Measurements from ENCODE around the gene ZNF878.
"Not testable (repeated sequence)": the region's sequence is repeated elsewhere in the genome, so short reads cannot be mapped to it uniquely, and the experiment has no call there.

The ZNF878 gene

DNA sequence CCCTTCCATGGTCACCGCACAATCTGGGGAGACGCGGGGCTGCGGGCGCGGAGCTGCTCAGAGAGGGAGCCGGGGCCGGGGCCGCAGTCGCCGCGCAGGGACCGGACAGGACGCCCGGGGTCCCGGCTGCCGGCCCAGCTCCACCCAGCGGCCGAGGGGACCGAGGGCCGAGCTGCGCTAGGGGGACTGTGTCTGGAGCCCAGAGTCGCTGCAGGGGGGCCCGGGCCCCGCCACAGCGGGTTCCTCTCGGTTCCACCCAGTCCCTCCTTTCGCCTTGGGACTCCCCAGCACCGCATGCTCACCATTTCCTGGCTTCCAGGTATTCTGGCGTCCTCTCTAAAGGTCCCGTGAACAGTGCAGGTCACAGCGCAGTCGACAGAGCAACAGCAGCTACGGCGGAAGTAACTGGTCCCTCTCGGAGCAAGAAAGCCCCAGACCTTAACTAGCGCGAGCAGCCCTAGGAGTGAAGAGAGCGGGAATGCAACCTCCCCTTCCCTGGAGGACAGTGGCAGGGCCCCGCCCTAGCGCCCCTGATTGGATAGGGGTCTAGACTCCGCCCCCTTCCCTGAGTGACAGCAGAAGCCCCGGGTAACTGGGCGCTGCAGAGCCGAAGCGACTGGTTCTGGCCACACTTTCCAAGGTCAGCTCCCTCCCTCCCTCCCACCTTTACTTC lies at the start of gene ZNF878:
TSS of gene ZNF878 (minus strand) at position 465 of the 673 bp plus-strand sequence. CDS start at position 305, 160 bp downstream.
- peak in 57 of 58 donors; percentile 6 to 89 (median 71) for DNase-seq

DNA sequence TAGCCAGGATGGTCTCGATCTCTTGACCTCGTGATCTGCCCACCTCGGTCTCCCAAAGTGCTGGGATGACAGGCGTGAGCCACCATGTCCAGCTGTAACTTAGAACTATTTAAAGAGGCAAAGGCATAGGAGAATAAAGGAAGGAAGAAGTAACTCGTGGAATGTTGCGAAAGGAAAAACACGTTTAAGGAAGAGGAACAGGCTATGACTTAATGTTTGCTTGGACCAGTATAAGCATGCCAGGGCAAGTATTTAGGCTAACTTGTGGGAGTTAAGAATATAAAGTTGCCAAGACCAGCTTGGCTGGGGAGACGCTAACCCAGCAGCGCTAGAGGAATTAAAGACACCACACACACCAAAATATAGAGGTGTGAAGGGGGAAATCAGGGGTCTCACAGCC lies 45.3 kb upstream of the ZNF878 start:
- DNase-seq, result no peak

DNA sequence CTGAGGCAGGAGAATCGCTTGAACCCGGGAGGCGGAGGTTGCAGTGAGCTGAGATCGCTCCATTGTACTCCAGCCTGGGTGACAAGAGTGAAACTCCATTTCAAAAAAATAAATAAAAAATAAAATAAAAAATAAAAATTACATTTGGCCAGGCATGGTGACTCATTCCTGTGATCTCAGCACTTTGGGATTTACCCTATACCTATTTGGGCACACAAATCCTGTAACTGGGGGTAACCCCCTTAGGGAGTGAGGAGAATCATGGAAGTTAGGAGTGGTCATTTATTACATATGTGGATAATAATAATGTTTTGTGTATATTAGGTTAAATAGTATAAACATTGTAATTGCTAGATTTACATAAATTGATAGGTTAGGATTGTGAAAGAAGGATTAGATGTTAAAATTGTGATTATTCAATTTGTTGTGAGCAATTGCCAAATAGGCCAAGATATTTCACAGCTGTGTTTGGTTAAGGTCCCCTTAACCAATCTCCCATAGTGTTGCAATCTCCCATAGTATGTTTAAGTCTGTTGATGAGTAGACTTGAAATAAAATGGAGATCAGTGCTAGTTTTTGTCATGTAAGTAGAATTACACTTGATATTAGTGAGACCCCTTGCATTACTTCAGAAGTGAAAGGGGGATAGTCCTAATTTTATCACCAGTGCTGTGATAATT lies 42.5 kb upstream of the ZNF878 start:
- no peak for DNase-seq

DNA sequence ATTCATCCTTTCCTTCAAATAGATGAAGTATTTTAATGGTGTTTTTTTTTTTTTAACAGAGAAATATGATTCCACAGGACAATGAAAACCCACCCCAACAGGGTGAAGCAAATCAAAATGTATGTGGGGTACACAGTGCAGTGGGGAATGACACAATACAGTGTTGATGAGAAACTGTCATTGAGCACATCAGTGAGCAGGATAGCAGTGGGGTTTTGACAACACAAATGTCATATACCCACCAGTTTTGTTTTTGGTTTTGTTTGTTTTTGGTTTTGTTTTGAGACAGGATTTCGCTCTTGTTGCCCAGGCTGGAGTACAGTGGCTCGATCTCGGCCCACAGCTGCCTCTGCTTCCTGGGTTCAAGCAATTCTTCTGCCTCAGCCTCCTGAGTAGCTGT lies 41.0 kb upstream of the ZNF878 start:
- DNase-seq, result no peak

DNA sequence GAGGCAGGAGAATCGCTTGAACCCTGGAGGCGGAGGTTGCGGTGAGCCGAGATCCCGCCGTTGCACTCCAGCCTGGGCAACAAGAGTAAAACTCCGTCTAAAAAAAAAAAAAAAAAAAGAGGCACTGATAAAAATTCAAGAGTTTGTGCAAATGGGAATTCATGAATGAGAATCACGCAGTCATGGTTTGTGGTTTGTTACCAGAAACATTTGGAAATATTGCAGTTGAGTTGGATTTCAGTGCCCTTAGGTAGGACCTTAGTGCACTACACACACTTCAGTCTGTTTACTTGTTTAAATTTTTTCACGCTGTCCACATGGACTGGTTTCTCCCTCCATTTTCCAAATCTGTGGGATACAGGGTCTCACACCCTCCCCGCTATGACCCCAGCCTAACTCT lies 40.2 kb upstream of the ZNF878 start:
- DNase-seq, result no peak

DNA sequence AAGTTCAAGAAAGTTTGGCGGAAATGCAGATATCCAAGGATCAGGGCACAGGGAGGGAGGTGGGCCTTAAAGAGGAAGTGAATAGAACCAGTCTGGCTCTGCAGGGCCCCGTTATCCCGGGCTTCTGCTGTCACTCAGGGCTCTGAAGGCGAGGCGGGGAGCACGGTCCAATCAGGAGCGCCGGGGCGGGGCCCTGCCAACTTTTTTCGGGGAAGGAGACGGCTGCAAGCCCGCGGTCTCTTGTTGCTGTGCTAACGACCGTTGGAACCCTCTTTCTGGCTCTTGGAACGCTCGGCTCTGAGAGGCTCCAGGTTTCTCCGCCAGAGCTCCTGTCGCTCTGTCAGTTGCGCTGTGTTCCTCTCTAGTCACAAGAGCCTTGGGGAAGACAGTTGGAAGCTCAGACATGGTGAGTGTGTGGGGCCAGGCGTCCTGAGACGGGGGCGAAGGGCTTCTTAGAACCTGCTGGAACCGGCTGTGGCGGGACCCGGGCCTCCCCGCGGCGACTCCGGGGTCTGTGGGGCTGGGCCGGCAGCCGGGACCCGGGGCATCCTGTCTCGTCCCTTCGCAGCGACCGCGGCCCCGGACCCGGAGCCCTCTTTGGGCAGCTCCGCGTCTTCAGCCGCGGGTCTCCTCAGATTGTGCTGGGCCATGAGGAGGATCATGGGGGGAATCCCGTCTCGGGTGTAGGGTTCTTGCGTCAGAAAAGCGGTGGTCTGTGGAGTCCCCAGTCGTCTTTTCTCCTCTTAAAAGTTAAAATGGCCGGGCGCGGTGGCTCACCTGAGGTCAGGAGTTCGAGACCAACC lies 39.5 kb upstream of the ZNF878 start:
- DNase-seq, result peak in 56 of 58 donors; percentile 2 to 78 (median 56)

DNA sequence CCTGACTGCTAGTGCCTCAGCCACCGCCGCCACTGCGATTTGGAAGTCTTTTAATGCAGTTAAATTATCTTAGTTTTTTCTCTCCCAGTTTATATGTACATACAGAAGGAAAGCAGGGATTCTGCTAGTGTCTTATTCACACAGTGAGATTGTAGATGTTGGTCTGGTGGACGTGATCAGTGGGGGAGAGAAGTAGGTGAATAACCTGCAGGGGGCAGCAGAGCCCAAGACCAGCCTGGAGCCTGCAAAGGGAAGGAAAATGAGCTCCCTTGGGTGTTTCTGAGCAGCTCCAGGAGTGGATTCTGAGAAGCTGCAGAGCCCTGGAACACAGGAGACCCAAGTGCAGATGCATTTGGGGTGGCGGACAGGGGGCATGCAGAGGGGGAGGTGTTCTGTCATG lies 38.0 kb upstream of the ZNF878 start:
- peak in 47 of 58 donors; percentile 1 to 62 (median 17) for DNase-seq

DNA sequence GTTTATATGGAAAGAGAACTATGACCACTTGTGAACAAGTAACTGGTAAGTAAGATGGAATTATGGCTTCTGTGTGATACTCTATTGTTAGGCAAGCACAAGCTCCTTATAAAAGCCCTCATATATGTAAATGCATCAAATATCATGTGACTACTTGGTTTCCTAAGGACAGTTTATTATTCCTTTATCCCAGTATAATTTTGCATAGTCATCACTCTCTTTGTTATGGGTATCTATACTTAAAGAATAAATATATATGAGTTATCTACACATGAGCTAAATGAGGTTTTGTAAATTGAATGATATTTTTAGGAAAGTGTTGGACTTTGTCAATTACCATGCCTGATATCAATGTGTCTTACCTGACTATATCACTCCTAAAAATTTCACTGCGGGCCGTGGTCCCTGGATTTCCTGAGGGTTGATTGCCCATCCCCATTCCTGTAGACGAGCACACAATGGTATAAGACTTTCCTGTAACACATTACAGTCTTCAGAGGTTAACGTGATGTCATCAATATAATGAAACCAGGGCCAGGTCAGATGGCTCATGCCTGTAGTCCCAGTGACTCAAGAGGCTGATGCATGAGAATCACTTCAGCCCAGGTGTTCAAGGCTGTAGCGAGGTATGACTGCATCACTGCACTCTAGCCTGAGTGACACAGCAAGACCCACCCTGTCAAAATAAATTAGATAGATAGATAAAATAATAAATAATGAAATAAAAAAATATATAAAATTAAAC lies 32.5 kb upstream of the ZNF878 start:
- no peak for DNase-seq

DNA sequence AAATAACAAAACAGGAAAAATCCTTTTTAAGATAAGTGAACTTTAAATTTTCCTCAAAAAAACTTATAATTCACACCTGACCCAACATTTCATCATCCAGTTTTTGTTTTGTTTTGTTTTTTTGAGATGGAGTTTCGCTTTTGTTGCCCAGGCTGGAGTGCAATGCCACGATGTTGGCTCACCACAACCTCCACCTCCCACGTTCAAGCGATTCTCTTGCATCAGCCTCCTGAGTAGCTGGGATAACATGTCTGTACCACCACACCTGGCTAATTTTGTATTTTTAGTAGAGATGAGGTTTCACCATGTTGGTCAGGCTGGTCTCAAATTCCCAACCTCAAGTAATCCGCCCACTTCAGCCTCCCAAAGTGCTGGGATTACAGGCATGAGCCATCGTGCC lies 30.6 kb upstream of the ZNF878 start:
- not testable (repeated sequence) for DNase-seq

DNA sequence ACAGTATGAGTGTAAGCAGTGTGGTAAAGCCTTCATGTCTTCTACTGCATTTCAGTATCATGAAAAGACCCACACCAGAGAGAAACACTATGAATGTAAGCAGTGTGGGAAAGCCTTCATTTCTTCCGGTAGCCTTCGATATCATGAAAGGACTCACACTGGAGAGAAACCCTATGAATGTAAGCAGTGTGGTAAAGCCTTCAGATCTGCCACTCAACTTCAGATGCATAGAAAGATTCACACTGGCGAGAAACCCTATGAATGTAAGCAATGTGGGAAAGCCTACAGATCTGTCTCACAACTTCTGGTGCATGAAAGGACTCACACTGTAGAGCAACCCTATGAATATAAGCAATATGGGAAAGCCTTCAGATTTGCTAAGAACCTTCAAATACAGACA lies 24.6 kb upstream of the ZNF878 start:
- DNase-seq, result no peak

DNA sequence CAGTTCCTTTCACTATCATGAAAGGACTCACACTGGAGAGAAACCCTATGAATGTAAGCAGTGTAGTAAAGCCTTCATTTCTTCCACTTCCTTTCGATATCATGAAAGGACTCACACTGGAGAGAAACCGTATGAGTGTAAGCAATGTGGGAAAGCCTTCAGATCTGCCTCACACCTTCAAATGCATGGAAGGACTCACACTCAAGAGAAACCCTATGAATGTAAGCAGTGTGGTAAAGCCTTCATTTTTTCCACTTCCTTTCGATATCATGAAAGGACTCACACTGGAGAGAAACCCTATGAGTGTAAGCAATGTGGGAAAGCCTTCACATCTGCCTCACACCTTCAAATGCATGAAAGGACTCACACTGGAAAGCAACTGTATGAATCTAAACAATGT lies 23.6 kb upstream of the ZNF878 start:
- not testable (repeated sequence) for DNase-seq

DNA sequence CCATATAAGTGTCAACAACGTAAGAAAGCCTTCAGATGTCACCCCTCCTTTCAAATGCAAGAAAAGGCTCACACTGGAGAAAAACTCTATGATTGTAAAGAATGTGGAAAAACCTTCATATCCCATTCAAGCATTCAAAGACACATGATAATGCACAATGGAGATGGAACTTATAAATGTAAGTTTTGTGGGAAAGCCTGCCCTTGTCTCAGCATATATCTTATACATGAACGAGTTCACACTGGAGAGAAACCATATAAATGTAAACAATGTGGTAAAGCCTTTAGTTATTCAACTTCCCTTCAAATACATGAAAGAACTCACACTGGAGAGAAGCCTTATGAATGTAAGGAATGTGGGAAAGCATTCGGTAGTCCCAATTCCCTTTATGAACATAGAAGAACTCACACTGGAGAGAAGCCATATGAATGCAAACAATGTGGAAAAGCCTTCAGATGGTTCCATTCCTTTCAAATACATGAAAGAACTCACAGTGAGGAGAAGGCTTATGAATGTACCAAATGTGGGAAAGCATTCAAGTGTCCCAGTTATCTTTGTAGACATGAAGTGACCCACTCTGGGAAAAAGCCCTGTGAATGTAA lies 22.9 kb upstream of the ZNF878 start:
- DNase-seq, result no peak

DNA sequence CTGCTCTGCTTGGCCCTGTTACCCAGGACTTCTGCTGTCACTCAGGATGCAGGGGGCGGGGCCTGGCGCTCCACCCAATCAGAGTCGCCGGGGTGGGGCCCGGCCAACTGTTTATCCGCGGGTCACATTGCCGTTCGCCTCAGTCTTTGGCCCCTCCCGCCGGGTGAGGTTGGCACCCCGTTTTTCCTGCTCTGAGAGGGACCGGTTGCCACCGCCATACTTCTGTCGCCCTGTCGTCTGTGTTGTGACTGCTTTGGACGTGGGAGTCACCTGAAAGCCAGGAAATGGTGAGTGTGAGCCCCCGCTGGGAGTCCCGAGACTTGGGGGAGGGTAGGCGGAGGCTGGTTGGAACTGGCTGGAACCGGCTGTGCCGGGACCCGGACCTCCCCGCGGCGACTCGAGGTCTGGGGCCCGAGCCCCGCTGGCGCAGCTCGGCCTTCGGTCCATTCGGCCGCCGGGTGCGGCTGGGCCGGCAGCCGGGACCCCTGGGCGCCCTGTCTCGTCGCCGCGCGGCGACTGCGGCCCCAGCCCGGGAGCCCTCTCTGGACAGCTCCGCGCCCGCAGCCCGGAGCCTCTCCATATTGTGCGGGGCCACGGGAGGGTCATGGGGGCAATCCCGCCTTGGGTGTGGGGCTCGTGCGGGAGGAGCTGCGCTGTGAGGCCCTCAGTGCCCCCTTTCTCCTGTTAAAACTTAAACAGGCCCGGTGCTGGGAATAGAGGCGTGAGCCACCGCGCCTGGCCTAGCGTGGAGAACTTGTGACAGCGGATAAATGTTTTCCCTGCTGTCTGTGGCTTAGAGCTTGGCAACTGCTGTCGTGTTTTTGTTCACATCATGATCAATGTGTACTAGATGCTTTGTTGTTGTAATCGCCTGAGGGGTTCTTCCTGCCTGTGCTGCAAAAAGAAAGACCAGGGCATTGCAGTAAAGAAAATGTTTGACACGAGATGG lies 12.1 kb upstream of the ZNF878 start, which contains the start of gene ZNF844:
TSS of gene ZNF844 (plus strand) at position 142 of the 949 bp plus-strand sequence. CDS start at position 285, 143 bp downstream.
- DNase-seq, result peak; percentile 26 to 98 (median 93)

DNA sequence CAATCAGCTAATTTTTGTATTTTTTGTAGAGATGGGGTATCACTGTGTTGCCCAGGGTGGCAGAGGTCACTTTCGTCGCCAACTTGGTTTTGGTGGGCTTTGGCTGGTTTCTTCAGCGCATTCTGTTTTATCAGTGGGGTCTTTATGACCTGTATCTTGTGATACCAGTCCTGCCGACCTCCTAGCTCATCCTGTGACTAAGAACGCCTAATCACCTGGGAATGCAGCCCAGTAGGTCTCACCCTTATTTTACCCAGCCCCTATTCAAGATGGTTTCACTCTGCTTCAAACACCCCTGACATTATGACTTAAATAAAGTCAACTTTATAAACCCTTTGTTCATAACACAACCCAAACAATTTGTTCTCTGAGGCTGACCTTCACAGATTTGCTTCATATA lies 3.0 kb upstream of the ZNF878 start:
- DNase-seq, result no peak

DNA sequence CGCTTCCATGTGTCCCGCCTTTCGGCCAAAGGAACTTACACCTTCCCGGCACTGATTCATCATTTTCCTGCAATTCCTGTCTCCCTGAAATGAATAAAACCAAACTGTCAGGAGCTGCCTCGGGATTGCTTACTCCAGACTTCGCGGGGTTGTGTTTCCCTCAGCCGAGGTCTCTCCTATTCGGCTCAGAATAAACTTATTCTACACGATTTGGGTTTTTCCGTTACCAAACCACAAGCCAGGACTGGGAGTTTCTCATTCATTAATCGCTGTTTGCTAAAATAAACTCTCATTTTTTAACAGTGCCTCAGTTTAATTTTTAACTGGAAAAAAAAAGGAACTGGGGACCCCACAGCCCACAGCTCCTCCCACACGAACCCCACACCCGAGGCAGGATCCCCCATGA lies 667 bp downstream of the ZNF878 start:
- no peak for DNase-seq

DNA sequence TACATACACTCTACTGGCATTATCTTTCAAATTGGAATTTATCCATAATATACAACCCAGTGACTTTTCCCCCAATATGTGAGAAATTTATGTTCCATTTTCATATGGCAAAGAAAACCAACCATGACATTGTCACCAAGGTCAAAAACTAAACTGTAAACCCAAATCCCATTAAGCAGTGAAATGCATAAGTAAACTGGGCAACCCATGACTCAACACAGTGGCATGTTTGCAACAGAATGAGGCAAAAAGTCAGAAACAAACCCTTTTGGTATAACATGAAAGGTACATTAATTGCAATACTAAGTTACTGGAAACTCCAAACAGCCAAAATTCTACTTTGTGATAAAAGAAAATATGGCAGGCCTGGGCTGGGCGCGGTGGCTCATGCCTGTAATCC lies 4.9 kb downstream of the ZNF878 start:
- DNase-seq, result no peak

DNA sequence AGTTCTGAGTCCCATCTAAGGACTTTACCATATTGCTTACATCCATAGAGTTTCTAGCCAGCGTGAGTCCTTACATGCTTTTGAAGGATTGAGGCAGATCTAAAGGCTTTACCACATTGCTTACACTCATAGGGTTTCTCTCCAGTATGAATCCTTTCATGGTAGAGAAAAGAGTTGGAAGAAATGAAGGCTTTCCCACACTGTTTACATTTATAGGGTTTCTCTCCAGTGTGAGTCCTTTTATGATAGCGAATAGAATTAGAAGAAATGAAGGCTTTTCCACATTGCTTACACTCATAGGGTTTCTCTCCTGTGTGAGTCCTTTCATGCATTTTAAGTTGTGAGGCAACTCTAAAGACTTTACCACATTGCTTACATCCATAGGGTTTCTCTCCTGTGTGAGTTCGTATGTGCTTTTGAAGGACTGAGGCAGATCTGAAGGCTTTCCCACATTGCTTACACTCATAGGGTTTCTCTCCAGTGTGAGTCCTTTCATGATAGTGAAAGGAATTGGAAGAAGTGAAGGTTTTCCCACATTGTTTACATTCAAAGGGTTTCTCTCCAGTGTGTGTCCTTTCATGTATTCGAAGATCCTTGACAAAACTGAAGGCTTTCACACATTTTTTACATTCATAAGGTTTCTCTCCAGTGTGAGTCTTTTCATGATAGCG lies 8.9 kb downstream of the ZNF878 start:
- no peak for DNase-seq

DNA sequence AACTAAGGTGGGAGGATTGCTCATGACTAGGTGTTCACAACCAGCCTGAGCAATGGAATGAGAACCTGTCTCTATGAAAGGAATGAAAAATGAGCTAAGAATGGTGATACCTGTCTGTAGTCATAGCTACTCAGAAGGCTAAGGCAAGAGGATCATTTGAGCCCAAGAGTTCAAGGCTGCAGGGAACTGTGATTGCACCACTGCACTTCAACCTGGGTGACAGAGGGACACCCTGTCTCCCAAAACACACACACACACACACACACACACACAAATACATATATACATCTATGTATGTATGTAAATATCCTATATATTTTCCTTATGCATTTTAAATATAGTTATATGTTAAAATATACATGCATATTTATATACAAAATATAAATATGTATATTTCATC lies 9.9 kb downstream of the ZNF878 start:
- DNase-seq, result no peak

All from anterior cingulate cortex (tissue), 58 donors.